ENCODE measurements around the gene NANS.

Gene NANS

GRCh38 chr9:98021306-98022040 lies 35.1 kb upstream of the NANS start:
- 0 out of 2 replicates have a peak, but pooled peaks cover 5% of the 10 kb centered on the region for H3K4me1 ChIP-seq (ENCODE audit: insufficient read depth, low read length)
- no peak overlapping the region for H3K9ac ChIP-seq (ENCODE audit: low read depth, low read length)
- H3K9me3 ChIP-seq (ENCODE audit: control insufficient read depth, insufficient read depth, low read length): no peaks in the 10 kb centered on the region
- H3K36me3 ChIP-seq (ENCODE audit: insufficient read depth, low read length): peaks cover 4% of the 10 kb centered on the region; the same call in 1 of the 2 replicates

- no peak overlapping the region for H3K9ac ChIP-seq (ENCODE audit: low read depth, low read length)
- no peaks in the 10 kb centered on the region for H3K9me3 ChIP-seq (ENCODE audit: control insufficient read depth, insufficient read depth, low read length)
- no peaks in the 10 kb centered on the region; the same call in 1 of the 2 replicates for H3K36me3 ChIP-seq (ENCODE audit: insufficient read depth, low read length)
Measured at GRCh38 chr9:98022447-98022846, 34.1 kb upstream of the NANS start.

DNA sequence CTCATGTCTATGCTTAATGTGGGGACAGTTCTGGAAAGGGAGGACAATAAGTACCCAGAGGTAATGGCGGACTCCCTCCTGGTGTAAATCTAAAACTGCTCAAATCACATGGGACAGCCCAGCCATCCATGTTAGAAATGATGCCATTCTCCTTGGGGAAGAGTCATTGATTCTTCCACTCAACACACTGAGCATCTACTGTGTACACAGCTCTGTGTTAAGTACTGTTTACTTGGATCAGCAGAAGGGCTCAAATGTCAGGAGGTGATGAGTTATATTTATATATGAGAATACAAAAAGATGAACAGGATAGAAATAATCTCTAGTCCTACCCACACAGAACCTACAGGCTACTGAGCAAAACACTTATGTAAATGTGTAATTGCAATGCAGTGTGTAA lies 31.8 kb upstream of the NANS start:
- no peaks in the 10 kb centered on the region; the same call in 1 of the 2 replicates for H3K36me3 ChIP-seq (ENCODE audit: insufficient read depth, low read length)
- no peaks in the 10 kb centered on the region for H3K9me3 ChIP-seq (ENCODE audit: control insufficient read depth, insufficient read depth, low read length)
- no peak overlapping the region for H3K9ac ChIP-seq (ENCODE audit: low read depth, low read length)
- 0 out of 2 replicates have a peak, but pooled peaks cover 5% of the 10 kb centered on the region for H3K4me1 ChIP-seq (ENCODE audit: insufficient read depth, low read length)

More at GRCh38 chr9:98022447-98022846, 34.1 kb upstream of the NANS start:
- 0 out of 2 replicates have a peak, but pooled peaks cover 5% of the 10 kb centered on the region for H3K4me1 ChIP-seq (ENCODE audit: insufficient read depth, low read length)

GRCh38 chr9:98031169-98031568 lies 25.4 kb upstream of the NANS start:
- H3K36me3 ChIP-seq (ENCODE audit: insufficient read depth, low read length): no peaks in the 10 kb centered on the region
- H3K9ac ChIP-seq (ENCODE audit: low read depth, low read length): no peak overlapping the region
- no peaks in the 10 kb centered on the region for H3K9me3 ChIP-seq (ENCODE audit: control insufficient read depth, insufficient read depth, low read length)
- 0 out of 2 replicates have a peak, but pooled peaks cover 2% of the 10 kb centered on the region for H3K4me1 ChIP-seq (ENCODE audit: insufficient read depth, low read length)

- no peaks in the 10 kb centered on the region for H3K36me3 ChIP-seq (ENCODE audit: insufficient read depth, low read length)
- H3K9me3 ChIP-seq (ENCODE audit: control insufficient read depth, insufficient read depth, low read length): no peaks in the 10 kb centered on the region
- H3K9ac ChIP-seq (ENCODE audit: low read depth, low read length): no peak overlapping the region
- no peaks in the 10 kb centered on the region for H3K4me1 ChIP-seq (ENCODE audit: insufficient read depth, low read length)
Measured at GRCh38 chr9:98031935-98032334, 24.6 kb upstream of the NANS start.

- no peaks in the 10 kb centered on the region for H3K4me1 ChIP-seq (ENCODE audit: insufficient read depth, low read length)
- no peaks in the 10 kb centered on the region for H3K9me3 ChIP-seq (ENCODE audit: control insufficient read depth, insufficient read depth, low read length)
- H3K36me3 ChIP-seq (ENCODE audit: insufficient read depth, low read length): no peaks in the 10 kb centered on the region
- H3K9ac ChIP-seq (ENCODE audit: low read depth, low read length): no peak overlapping the region; the same call in 1 of the 2 replicates
Measured at GRCh38 chr9:98034593-98035546, 21.7 kb upstream of the NANS start.

- Histone ChIP-seq H3K4me1 (ENCODE audit: insufficient read depth, low read length) (no peaks in the 10 kb centered on the region), H3K9ac (ENCODE audit: low read depth, low read length) (no peak overlapping the region), H3K36me3 (ENCODE audit: insufficient read depth, low read length) (no peaks in the 10 kb centered on the region), H3K9me3 (ENCODE audit: control insufficient read depth, insufficient read depth, low read length) (no peaks in the 10 kb centered on the region)
Measured at GRCh38 chr9:98037357-98037756, 19.2 kb upstream of the NANS start.

GRCh38 chr9:98038958-98039357 lies 17.6 kb upstream of the NANS start:
- Histone ChIP-seq H3K9ac (ENCODE audit: low read depth, low read length) (no peak overlapping the region), H3K9me3 (ENCODE audit: control insufficient read depth, insufficient read depth, low read length) (no peaks in the 10 kb centered on the region)

DNA sequence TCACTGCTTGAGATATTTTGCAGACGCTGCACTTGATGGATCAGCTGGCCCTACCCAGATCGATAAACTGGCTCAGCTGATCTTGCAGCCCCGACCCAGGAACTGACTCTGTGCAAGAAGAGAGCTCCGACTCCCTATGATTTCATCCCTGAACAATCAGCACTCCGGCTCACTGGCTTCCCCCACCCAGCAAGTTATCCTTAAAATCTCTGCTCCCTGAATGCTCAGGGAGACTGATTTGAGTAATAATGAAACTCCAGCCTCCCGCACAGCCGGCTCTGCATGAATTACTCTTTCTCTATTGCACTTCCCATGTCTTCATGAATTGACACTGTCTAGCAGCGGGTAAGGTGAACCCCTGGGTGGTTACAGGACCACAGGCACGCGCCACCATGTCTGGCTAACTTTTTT lies 16.9 kb upstream of the NANS start:
- H3K9ac ChIP-seq (ENCODE audit: low read depth, low read length): no peak overlapping the region
- H3K9me3 ChIP-seq (ENCODE audit: control insufficient read depth, insufficient read depth, low read length): no peaks in the 10 kb centered on the region
- H3K36me3 ChIP-seq (ENCODE audit: insufficient read depth, low read length): no peaks in the 10 kb centered on the region
- no peaks in the 10 kb centered on the region for H3K4me1 ChIP-seq (ENCODE audit: insufficient read depth, low read length)

More at GRCh38 chr9:98038958-98039357, 17.6 kb upstream of the NANS start:
- Histone ChIP-seq H3K4me1 (ENCODE audit: insufficient read depth, low read length) (no peaks in the 10 kb centered on the region), H3K36me3 (ENCODE audit: insufficient read depth, low read length) (no peaks in the 10 kb centered on the region)

DNA sequence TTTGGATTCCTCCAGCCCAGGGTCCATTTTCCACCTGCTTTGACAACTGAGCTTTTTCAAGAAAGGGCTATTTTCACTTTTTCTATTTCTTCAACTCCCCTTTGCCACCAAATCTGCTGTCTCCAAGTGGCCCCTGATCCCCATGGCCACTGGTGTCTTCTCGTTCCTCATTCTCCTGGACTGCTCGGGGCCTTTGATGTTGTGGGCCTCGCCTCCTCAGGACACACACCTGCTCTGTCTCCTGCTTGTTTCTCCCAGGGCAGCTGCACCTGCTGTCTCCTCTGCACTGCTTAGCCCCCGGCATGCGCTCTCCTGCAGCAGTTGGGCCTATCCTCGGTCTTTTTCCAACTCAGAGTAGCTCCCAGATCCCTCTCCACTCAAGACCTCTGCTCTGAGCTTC lies 16.3 kb upstream of the NANS start:
- Histone ChIP-seq H3K4me1 (ENCODE audit: insufficient read depth, low read length) (no peaks in the 10 kb centered on the region), H3K9ac (ENCODE audit: low read depth, low read length) (no peak overlapping the region), H3K36me3 (ENCODE audit: insufficient read depth, low read length) (no peaks in the 10 kb centered on the region), H3K9me3 (ENCODE audit: control insufficient read depth, insufficient read depth, low read length) (no peaks in the 10 kb centered on the region)

DNA sequence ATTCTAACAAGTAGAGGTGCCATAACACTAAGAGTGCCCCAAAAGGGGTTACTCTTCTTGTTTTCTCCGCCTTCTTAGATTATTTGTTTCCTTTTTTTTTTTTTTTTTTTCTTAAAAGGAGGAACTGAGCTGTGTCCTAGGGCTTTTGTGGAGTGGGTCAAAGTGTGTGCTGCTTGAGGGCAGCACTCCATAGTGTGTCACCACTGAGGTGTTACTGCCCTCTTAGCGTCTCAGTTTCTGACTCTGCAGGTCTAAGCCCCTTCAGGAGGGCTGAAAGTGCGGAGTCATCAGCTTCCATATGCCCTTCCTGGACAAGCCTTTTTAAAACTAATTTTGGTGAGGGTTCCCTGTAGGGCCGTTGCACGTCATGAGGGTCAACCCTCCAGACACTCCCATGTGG lies 12.6 kb upstream of the NANS start:
- no peaks in the 10 kb centered on the region for H3K36me3 ChIP-seq (ENCODE audit: insufficient read depth, low read length)
- H3K4me1 ChIP-seq (ENCODE audit: insufficient read depth, low read length): no peaks in the 10 kb centered on the region
- H3K9me3 ChIP-seq (ENCODE audit: control insufficient read depth, insufficient read depth, low read length): no peaks in the 10 kb centered on the region
- no peak overlapping the region for H3K9ac ChIP-seq (ENCODE audit: low read depth, low read length)

GRCh38 chr9:98045234-98046179 lies 11.0 kb upstream of the NANS start:
- H3K4me1 ChIP-seq (ENCODE audit: insufficient read depth, low read length): no peaks in the 10 kb centered on the region
- H3K9ac ChIP-seq (ENCODE audit: low read depth, low read length): no peak overlapping the region
- H3K9me3 ChIP-seq (ENCODE audit: control insufficient read depth, insufficient read depth, low read length): no peaks in the 10 kb centered on the region
- no peaks in the 10 kb centered on the region for H3K36me3 ChIP-seq (ENCODE audit: insufficient read depth, low read length)

GRCh38 chr9:98046180-98046543 lies 10.4 kb upstream of the NANS start:
- Histone ChIP-seq H3K9me3 (ENCODE audit: control insufficient read depth, insufficient read depth, low read length) (no peaks in the 10 kb centered on the region), H3K9ac (ENCODE audit: low read depth, low read length) (no peak overlapping the region), H3K36me3 (ENCODE audit: insufficient read depth, low read length) (no peaks in the 10 kb centered on the region), H3K4me1 (ENCODE audit: insufficient read depth, low read length) (no peaks in the 10 kb centered on the region)

DNA sequence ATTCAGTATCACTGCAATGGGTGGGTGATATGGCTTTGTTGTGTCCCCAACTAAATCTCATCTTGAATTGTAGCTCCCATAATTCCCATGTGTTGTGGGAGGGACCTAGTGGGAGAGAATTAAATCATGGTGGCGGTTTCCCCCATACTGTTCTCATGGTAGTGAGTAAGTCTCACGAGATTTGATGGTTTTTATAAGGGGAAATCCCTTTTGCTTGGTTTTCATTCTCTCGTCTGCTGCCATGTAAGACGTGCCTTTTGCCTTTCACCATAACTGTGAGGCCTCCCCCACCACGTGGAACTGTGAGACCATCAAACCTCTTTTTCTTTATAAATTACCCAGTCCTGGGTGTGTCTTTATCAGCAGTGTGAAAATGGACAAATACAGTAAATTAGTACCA lies 9.5 kb upstream of the NANS start:
- H3K9ac ChIP-seq (ENCODE audit: low read depth, low read length): no peak overlapping the region

More for the DNA sequence above, 9.5 kb upstream of the NANS start:
- Histone ChIP-seq H3K4me1 (ENCODE audit: insufficient read depth, low read length) (no peaks in the 10 kb centered on the region), H3K36me3 (ENCODE audit: insufficient read depth, low read length) (no peaks in the 10 kb centered on the region), H3K9me3 (ENCODE audit: control insufficient read depth, insufficient read depth, low read length) (no peaks in the 10 kb centered on the region)
